A673 (cell line): ENCODE results near the gene TFDP2.

ENCODE experiments used
- EZH2 ChIP-seq: fragments of 200-600 bp; sonication (generic); IDR thresholded peaks from 2 replicates; pipeline ENCODE4 v1.6.1; 2017; ENCODE audit warnings: borderline replicate concordance, low read depth, mild to moderate bottlenecking, mixed read lengths, antibody characterized with exemption, low read length; ENCODE audit not compliant: poor library complexity, severe bottlenecking
- TF ChIP-seq, protein P1 (sequence below): fragments of 300-800, 200-600 bp; sonication (generic); conservative IDR thresholded peaks from 2 replicates; pipeline ENCODE4 v1.5.1; 2017; ENCODE audit warnings: low read depth, mild to moderate bottlenecking, antibody characterized with exemption, low read length, moderate library complexity, mixed read lengths

DNA sequence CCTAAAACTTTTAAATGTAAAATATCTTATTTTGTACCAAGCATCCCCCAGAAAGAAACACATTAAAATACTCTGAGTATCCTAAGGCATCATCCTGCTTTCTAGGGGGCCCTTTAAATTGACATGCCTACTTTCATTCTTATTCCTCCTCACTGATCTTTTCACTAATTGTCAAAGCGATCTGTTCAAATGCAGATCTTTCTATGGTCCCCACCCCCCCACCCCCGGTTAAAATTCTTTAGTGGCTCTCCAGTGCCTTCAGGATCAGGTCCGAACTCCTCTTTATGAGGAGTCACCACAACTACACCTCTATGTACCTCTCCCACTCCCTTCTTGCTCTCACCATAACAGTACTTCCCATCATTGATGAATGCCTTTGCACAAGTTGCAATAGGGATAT lies 19.2 kb upstream of the TFDP2 start:
- TF ChIP-seq, protein P1, sequence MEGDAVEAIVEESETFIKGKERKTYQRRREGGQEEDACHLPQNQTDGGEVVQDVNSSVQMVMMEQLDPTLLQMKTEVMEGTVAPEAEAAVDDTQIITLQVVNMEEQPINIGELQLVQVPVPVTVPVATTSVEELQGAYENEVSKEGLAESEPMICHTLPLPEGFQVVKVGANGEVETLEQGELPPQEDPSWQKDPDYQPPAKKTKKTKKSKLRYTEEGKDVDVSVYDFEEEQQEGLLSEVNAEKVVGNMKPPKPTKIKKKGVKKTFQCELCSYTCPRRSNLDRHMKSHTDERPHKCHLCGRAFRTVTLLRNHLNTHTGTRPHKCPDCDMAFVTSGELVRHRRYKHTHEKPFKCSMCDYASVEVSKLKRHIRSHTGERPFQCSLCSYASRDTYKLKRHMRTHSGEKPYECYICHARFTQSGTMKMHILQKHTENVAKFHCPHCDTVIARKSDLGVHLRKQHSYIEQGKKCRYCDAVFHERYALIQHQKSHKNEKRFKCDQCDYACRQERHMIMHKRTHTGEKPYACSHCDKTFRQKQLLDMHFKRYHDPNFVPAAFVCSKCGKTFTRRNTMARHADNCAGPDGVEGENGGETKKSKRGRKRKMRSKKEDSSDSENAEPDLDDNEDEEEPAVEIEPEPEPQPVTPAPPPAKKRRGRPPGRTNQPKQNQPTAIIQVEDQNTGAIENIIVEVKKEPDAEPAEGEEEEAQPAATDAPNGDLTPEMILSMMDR, result no peak
- no peak for TF ChIP-seq EZH2
